IPS-11a (cell line): ENCODE results near the gene PHLDA1.
A peak's percentile ranks its signal among the peaks of the same experiment; 100 is the strongest.

Source experiments
- H3K4me3 ChIP-seq: one replicate; pipeline ENCODE4 v1.5.1; 2013; ENCODE audit warnings: low read depth, low read length, control low read depth

The PHLDA1 gene

GRCh38 chr12:76038176-76038575 is 6.6 kb upstream of the PHLDA1 start:
- no peak overlapping the region for H3K4me3 ChIP-seq

DNA sequence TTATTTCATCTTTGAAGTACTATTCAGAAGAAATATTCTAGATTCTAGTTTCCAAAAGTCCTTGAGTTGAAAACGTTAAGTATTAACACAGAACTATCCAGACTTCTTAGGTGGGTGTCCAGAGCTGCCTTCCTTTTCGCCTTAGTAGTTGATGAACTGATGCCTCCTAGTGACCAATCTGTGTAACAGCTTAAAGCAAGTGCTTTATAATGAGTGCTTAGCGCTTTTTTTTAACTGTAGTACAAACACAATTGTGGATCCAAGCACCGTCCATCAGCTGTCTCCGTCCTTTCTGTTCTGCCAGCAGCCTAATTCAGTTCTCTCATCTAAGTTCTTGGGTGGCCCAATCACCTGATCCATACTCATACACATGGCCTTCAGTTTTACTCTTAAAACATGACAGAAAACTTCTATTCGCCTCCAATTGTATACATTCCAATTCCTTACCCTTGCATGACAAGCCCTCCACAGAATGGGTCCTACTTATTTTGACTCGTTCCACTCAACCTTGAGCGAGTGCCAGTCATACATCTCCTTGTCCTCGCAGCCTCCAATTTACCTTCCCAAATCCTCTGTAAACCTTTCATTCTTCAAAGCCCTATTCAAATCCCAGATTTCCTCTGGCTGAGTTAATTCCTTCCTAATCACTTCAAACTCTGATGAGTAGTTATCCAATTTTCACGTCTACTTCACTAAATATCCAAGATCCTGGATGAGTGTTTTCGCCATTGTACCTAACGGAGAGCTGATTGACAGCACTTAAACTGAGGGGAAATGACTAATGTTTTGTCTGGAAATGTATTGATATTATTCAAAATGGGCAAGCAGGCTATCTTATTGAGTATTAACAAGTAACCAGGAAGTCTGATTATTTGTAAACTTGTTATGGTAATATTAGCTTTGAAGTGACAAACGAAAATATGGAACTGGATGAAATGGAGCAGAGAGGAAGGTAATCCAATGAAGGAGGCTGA is 5.8 kb upstream of the PHLDA1 start:
- no peak overlapping the region for H3K4me3 ChIP-seq

DNA sequence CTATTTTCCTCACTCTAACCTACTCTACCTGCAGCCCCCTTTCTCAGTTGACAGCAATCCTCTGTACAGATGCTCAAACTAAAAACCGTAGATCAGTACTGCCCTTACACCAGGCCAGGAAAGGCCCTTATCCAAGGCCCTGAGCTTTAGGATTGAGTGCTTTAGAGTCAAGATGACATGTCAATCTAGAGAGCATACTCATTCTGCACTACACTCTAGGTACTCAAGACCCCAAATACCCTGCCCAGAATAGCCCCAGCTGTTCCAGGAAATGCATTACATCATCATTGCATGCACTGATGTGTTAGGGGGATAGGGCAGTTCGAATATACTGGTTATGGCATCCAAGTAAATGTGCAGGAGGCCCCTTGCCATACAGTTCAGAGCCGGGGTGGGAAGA is 3.5 kb upstream of the PHLDA1 start:
- H3K4me3 ChIP-seq = no peak overlapping the region

DNA sequence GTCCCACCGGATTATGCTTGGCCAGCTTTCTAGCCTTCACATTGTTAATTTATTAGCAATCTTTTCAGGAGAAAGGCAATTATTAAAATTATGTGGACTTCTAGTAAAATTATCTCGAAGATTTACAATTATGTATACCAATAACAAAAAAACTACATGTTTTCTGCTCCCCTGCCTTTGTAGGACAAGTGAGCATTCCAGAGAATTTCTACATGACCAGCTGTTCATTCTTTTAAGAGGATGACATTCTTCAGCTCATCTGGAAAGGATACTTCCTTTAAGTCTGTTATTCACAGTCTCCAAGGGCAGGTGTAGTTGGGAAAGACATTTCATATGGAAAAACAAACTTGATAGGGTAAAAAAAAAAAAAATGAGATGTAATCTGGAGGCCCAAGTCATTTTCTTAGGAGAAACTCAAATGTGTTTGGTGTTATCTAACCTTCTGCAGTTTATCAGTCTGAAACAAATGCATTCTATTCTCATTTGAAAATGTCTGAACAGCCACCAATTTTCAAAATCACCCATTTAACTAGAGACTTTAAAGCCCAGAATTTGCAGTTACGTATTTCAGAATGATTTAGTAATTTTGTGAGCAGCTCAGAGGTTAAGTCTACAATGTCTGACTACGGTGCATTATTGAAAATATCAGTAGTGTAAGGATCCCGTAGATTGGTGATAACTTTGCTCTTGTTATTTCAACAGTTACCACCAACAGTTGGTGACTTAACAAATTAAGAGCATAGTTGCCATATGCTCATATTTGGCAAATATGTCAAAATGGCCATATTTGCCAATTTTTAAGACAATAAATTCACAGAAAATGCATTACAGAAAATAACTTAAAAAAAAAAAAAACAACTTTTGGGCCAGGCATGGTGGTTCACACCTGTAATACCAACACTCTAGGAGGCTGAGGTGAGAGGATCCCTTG is 1.8 kb upstream of the PHLDA1 start:
- H3K4me3 ChIP-seq = peak overlapping the region; percentile 100

- H3K4me3 ChIP-seq = peak overlapping the region; percentile 100
These were observed 736 bp upstream of the PHLDA1 start for GRCh38 chr12:76032043-76032981.

GRCh38 chr12:76031081-76031413 is 529 bp downstream of the PHLDA1 start:
- H3K4me3 ChIP-seq = peak overlapping the region; percentile 100

GRCh38 chr12:76030341-76031080 is 1.1 kb downstream of the PHLDA1 start:
- peak overlapping the region; percentile 100 for H3K4me3 ChIP-seq

DNA sequence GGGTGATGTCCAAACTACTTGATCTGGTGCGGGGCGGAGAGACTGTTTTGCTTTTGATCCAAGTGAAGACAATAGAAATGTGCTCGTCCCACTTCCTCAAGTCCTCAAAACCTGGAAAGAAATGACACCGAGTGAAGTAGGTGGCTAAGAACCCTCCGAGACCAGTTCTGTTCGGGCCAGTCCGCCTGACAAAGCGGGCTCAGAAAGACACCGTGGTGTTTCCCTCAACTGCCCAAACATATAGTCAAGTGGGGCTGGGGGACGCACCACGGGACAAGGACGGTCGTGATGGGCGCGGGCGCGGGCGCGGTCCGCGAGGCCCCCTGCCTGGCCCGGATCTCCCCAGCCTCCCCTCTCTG is 1.6 kb downstream of the PHLDA1 start:
- peak overlapping the region; percentile 100 for H3K4me3 ChIP-seq

DNA sequence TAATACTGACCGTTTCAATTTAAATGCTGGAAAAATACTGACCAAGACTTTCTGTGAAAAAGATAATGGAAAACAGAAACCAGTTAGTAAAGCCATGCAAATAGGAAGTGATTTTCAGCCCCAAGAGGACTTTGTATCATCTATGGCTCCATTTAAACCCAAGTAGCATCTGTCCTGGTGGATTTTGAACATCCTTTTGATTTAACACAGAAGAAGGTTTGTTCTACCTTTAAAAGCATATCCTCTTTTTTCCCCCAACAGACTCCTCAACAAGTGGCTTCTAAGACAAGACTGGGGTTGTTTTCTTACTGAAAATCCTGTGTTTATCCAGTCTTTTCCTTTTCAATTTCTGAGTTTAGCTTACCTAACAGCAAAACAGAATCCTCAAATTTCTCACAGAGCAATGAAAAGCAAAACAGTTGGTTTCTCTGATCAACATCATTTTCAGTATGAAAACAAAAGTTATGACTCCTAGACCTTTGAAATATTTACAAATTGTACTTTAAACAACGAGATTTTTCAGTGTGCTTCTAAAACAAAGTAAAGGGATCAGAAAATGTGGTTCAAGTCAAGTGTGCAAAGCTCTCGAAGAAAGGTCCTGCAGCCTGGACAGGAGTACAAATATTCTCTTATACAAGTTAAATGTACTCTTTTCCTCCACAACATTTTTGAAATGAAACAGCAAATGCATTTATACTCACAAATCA is 2.9 kb downstream of the PHLDA1 start:
- H3K4me3 ChIP-seq = peak overlapping the region; percentile 100

GRCh38 chr12:76026643-76027063 is 4.9 kb downstream of the PHLDA1 start:
- no peak overlapping the region for H3K4me3 ChIP-seq

DNA sequence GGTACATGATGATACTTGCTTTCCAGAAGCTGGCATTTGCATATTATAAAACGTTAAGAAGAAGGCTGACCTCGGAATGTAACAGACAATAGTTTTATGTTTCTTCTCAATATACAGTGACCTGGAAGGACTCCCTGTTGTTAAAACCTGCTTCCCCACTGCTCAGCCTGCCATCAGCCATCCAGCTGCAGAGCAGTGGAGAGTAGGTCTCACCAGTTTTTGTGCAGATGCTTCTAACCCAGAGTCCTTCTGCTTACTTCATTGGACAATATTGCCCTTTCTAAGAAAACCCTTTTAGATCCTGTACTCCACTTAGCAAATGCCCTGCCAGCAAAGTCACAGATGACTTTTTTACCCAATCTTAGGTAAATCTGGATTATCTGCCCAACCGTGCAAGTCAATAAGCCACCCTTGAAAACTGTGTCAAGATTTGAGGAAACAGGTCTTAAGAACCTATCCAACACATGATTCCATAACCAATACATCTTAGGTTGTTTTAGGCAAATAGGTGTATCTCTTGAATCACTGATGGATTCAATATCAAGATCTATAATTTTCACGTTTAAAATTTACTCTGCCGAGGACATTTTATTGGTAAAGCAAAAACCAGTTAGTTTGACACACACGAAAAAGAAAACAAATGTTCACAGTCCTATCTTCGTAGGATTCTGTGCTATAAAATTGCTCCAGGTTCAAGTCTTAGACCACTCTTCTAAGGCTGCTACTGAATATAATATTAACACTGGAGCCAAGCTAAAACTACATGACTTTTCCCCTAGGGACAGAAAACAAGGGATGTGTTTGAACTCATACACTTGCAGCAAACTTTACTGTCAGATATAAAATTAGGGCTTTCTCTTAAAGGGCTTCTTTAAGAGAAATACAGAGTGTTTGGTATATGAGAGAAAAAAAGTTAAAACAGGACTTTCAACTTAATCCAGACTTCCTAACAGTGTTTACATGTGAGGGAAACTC is 5.7 kb downstream of the PHLDA1 start:
- no peak overlapping the region for H3K4me3 ChIP-seq

GRCh38 chr12:76024942-76025600 is 6.5 kb downstream of the PHLDA1 start:
- H3K4me3 ChIP-seq = no peak overlapping the region

DNA sequence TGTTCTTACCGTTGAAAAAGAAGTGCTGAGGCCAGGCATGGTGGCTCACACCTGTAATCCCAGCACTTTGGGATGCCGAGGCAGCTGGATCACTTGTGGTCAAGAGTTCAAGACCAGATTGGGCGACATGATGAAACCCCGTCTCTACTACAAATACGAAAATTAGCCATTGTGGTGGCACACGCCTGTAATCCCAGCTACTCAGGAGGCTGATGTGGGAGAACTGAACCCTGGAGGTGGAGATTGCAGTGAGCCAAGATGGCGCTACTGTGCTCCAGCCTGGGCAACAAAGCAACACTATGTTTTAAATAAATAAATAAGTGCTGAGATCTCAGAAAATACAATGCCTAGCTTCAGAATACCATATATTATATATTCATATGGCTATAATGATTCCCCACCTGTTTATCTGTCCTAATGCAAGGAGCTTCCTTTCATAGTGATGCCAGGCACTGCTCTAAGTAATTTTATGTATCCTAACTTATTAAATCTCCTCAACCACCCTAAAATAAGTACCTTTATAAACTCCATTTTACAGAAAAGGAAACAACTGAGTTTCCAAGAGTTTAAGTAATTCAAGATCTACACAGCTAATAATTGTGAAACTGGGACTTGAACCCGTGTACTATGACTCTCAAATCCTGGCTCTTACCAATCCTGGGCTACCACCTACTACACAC is 7.3 kb downstream of the PHLDA1 start:
- H3K4me3 ChIP-seq = no peak overlapping the region

GRCh38 chr12:76023069-76023690 is 8.4 kb downstream of the PHLDA1 start:
- no peak overlapping the region for H3K4me3 ChIP-seq

DNA sequence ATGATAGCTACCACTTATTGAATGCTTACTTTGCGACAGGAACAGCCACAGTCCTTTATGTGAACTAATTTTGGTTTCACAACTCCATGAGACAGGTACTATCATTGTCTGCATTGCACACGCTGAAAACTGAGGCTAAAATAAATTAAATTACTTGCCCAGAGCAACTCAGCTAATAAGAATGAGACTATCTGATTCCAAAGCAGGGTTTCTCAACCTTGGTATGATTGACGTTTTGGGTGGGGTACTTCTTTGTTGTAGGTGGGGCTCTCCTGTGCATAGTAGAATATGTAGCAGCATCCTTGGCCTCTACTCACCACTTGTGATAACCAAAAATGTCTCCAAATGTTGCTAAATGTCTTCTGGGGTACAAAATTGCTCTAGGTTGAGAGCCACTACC is 9.1 kb downstream of the PHLDA1 start:
- H3K4me3 ChIP-seq = no peak overlapping the region
